Activated T-cell treated with anti-CD3 and anti-CD28 coated beads for 1 hour (primary cell): ENCODE measurements around the gene ALPI.
"Not testable (repeated sequence)": the region's sequence is repeated elsewhere in the genome, so short reads cannot be mapped to it uniquely, and the experiment has no call there.

ENCODE experiments used
- DNase-seq: peaks from one replicate; pipeline ENCODE4 v3.0.0-alpha.2; 2020; ENCODE audit warnings: low read depth

Gene ALPI

GRCh38 chr2:232441922-232442321, 14.0 kb upstream of the ALPI start:
- not testable (repeated sequence) for DNase-seq

GRCh38 chr2:232442431-232442830, 13.5 kb upstream of the ALPI start:
- DNase-seq = not testable (repeated sequence)

- DNase-seq = not testable (repeated sequence)
Measured at GRCh38 chr2:232443047-232443446, 12.9 kb upstream of the ALPI start.

- not testable (repeated sequence) for DNase-seq
Measured at GRCh38 chr2:232443669-232444408, 12.1 kb upstream of the ALPI start.

GRCh38 chr2:232444409-232445148, 11.4 kb upstream of the ALPI start:
- DNase-seq = peak; percentile 41

- DNase-seq = not testable (repeated sequence)
Measured at GRCh38 chr2:232445149-232445885, 10.6 kb upstream of the ALPI start.

- not testable (repeated sequence) for DNase-seq
Measured at GRCh38 chr2:232446266-232446777, 9.6 kb upstream of the ALPI start.

GRCh38 chr2:232447091-232447620, 8.8 kb upstream of the ALPI start:
- no peak for DNase-seq

- no peak for DNase-seq
Measured at GRCh38 chr2:232447638-232448303, 8.2 kb upstream of the ALPI start.

GRCh38 chr2:232448304-232448690, 7.7 kb upstream of the ALPI start:
- no peak for DNase-seq

- no peak for DNase-seq
Measured at GRCh38 chr2:232449964-232450363, 6.0 kb upstream of the ALPI start.

- not testable (repeated sequence) for DNase-seq
Measured at GRCh38 chr2:232451645-232452044, 4.3 kb upstream of the ALPI start.

- no peak for DNase-seq
Measured at GRCh38 chr2:232454630-232455029, 1.3 kb upstream of the ALPI start.

- DNase-seq = no peak
Measured at GRCh38 chr2:232456296-232457120, 555 bp downstream of the ALPI start.

GRCh38 chr2:232457121-232458011, 1.4 kb downstream of the ALPI start:
- DNase-seq = no peak

- no peak for DNase-seq
Measured at GRCh38 chr2:232458051-232458660, 2.2 kb downstream of the ALPI start.

GRCh38 chr2:232458661-232459418, 2.9 kb downstream of the ALPI start:
- no peak for DNase-seq

GRCh38 chr2:232459419-232460035, 3.6 kb downstream of the ALPI start:
- DNase-seq = no peak
